OCI-LY3 (cell line): Measurements from ENCODE around the gene THTPA.

ENCODE experiments used
- EZH2phosphoT487 ChIP-seq: fragments of 200-600 bp; shearing (Covaris generic); IDR thresholded peaks from 2 replicates; pipeline ENCODE4 v1.6.1; 2018; ENCODE audit warnings: antibody characterized with exemption, mixed run types, low read depth
- TF ChIP-seq, protein P1 (sequence below): fragments of 200-600, 300-600 bp; sonication (generic); IDR thresholded peaks from 2 replicates; pipeline ENCODE4 v1.5.1; 2014; ENCODE audit warnings: antibody characterized with exemption, low read length, low read depth

DNA sequence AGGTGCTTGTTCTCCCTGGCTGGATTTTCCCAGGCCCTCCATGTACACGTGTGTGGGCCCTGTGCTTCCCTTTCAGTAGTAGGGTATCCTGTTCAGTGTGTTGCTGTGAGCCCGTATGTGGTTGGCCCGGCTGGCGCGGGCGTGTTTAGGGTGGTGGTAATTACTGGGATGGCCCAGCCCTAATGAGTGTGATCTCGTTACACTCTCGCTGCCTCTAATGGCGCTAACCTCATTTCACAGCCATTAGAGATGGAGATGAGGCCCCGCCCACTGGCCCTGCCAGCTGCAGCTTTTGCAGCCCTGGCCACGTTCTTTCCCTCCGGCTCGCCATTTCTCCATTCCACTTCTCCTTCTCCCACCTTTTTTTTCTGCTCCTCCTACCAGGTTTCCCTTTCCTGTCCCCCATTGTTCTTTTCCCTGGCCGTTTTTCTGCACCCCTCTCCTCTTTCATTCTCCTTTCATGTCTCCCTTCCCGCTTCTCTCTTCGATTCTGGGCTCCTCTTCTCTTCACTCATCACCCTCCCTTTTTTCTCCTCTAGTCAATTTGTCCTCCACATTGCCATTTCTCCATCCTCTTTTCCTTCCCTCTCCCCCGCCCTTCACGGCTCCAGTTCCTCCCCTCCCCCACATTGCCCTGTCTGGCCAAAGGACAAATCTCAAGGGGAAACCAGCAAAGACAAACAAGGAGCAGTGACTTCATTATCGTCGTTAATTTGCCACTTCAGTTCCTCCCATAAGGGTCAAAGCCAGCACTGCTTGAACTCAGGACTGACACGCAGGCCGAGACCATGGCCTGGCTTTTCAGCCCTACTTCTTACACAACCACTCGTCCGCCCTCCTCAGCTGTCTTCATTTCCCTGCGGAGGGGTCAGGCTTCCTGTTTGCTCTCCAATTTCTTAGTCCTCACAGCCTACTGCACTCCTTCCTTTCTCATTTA is 11.3 kb upstream of the THTPA start:
- TF ChIP-seq, protein P1, sequence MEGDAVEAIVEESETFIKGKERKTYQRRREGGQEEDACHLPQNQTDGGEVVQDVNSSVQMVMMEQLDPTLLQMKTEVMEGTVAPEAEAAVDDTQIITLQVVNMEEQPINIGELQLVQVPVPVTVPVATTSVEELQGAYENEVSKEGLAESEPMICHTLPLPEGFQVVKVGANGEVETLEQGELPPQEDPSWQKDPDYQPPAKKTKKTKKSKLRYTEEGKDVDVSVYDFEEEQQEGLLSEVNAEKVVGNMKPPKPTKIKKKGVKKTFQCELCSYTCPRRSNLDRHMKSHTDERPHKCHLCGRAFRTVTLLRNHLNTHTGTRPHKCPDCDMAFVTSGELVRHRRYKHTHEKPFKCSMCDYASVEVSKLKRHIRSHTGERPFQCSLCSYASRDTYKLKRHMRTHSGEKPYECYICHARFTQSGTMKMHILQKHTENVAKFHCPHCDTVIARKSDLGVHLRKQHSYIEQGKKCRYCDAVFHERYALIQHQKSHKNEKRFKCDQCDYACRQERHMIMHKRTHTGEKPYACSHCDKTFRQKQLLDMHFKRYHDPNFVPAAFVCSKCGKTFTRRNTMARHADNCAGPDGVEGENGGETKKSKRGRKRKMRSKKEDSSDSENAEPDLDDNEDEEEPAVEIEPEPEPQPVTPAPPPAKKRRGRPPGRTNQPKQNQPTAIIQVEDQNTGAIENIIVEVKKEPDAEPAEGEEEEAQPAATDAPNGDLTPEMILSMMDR: no peak
- TF ChIP-seq EZH2phosphoT487: no peak
